GM18519 (cell line): ENCODE measurements around the gene FAM120B.
"Not testable (repeated sequence)": the region's sequence is repeated elsewhere in the genome, so short reads cannot be mapped to it uniquely, and the experiment has no call there.

Experiments used
- ATAC-seq: cut with Tn5 transposase; IDR thresholded peaks from one replicate; pipeline ENCODE4 v1.9.1; 2021; ENCODE audit warnings: mild to moderate bottlenecking, moderate library complexity; ENCODE audit not compliant: unreplicated experiment, low FRiP score

The FAM120B gene, protein sequence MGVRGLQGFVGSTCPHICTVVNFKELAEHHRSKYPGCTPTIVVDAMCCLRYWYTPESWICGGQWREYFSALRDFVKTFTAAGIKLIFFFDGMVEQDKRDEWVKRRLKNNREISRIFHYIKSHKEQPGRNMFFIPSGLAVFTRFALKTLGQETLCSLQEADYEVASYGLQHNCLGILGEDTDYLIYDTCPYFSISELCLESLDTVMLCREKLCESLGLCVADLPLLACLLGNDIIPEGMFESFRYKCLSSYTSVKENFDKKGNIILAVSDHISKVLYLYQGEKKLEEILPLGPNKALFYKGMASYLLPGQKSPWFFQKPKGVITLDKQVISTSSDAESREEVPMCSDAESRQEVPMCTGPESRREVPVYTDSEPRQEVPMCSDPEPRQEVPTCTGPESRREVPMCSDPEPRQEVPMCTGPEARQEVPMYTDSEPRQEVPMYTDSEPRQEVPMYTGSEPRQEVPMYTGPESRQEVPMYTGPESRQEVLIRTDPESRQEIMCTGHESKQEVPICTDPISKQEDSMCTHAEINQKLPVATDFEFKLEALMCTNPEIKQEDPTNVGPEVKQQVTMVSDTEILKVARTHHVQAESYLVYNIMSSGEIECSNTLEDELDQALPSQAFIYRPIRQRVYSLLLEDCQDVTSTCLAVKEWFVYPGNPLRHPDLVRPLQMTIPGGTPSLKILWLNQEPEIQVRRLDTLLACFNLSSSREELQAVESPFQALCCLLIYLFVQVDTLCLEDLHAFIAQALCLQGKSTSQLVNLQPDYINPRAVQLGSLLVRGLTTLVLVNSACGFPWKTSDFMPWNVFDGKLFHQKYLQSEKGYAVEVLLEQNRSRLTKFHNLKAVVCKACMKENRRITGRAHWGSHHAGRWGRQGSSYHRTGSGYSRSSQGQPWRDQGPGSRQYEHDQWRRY

DNA sequence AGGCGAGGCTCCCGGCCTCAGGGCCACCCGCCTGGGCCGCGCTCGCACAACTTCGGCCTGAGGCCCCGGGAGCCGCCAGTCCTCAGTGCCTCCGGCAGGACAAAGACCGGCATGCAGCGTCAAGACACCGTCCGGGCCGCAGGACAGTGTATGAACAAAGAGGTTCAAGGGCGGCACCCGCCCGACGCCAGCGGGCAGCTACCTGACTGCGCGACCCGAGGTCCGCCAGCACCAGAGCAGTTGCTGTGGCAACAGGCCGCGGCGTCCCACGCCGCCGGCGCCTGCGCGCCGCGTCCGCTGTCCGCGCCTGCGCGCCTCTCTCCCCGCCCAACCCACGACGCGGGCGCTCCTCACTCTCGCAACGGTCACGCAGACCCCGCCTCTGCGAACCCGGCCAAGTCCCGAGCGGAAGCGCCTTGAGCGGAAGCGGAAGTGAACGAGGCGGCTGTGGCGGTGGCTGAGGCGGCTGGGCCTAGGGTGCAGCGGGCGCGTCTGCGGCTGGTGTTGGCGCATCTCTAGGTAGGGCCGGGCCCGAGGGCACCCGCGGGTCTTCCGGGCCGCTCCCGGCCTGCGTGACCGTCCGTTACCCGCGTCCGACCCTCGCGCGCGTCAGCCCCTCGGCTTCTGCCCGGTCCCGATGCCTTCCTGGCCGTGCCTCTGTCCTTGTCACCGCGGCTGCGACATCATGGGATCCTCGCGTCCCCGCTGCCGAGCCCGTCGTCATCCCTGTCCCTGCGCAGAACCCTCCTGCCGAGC lies at the start of gene FAM120B:
FAM120B (plus strand) TSS at position 435 of the 756 bp plus-strand sequence. CDS start 10,633 bp downstream, outside the sequence.
- peak; percentile 94 for ATAC-seq

DNA sequence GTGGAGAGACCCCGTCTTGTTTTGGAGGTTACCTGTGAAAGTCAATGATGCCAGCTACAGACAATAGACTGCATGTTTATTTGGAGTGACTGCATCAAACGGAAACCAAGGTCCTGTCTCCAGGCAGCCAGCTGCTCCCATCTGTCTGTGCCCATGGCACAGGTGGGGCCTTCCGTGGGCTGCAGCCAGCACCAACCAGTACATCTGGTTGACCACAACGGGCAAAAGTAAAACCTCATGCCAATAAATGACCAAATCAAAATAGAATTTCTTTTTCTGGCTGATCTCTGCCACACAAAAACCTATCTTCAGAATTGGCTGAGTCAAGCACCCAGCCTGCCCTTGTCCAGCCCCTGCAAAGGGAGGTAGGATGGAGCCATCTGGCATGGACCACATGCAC lies 49.2 kb upstream of the FAM120B start:
- no peak for ATAC-seq

DNA sequence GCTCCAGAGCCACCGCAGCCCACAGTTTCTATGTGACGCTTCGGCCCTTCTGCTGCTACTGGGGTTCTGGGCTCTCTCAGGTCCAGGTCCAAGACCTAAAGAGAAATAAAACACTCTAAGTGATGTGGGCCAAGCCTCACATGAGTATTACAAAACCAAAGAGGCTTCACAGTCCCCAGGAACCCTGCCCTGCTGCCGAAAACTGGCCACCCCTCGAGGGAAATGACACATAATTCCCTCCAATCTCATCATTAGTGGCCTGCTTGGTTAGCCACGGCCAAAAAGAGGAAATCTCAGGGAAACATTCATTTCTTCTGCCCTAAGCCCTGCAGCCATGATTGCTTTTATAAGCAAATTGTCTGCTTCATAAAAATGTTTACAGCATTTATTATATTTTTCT lies 48.2 kb upstream of the FAM120B start:
- ATAC-seq, result no peak

DNA sequence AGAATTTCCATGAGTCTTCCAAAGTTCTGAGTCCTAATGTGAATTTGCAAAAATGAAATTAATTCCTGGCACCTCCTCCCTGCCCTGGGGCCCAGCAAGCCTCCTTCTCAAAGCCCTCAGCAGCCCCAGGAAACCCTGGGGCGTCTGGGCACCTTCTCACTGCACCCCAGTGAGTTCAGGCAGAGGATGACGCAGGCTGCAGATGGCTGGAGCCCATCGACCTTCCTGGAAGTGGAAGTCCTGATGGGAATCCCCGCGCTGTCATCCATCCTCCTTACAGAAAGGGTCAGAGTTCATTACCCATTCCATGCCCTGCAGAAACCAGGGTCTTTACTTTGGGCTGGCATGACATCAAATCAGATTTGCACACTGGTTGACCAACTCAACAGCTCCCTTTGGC lies 47.3 kb upstream of the FAM120B start:
- no peak for ATAC-seq

DNA sequence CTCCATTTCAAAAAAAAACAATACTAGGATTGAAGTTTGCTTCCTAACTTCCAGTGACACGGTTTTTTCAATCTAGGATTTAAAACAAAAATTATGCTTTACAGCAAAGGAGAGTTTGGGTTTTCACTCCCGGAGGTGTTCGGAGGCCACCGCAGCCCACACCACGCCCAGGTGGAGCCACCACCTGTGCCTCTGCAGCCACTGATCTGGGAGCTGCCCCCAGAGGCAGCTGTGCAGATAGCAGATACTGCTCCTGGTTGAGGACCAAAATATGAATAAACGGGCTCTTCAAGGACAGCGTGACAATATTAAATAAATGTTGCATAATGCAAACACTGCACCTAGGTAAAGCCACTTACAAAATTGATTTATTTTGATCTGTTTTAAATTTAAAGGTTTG lies 45.9 kb upstream of the FAM120B start:
- no peak for ATAC-seq

DNA sequence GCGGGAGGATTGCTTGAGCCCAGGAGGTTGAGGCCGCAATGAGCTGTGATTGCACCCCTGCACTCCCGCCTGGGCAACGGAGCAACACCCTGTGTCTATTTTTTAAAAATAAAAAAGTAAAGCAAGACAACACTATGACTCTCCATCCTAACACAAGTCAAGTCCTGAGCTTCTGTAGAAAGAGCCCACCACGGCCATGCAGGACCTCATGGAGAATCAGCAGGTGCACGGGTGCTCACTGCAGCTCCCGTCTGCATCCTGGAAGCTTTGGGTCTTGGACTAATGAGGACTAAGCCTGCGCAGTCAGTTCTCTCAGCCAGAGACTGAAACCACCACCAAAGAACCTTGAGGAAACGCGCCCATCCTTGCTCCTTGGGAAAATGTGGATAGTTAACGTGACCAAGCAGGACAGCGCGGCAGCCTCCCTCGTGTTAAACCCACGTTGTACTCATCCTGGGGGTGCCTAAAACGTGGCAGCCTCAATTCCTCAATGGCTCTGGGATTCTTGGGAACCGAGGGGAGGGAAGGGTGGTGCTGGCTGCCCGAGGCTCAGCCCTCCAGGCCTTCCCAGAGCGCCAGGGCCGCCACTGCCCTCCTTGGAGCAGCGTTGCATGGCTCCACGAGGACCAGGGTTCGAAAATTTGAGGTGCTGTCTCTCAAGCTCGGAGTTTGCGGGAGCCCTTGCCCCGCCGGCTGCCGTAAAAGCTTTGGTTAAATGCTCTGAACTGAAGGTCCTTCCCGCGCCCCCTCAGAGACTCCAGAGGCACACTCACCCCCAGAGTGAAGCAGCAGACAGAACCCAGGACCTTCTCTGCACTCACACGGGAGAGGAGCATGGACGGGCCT lies 44.7 kb upstream of the FAM120B start:
- no peak for ATAC-seq

DNA sequence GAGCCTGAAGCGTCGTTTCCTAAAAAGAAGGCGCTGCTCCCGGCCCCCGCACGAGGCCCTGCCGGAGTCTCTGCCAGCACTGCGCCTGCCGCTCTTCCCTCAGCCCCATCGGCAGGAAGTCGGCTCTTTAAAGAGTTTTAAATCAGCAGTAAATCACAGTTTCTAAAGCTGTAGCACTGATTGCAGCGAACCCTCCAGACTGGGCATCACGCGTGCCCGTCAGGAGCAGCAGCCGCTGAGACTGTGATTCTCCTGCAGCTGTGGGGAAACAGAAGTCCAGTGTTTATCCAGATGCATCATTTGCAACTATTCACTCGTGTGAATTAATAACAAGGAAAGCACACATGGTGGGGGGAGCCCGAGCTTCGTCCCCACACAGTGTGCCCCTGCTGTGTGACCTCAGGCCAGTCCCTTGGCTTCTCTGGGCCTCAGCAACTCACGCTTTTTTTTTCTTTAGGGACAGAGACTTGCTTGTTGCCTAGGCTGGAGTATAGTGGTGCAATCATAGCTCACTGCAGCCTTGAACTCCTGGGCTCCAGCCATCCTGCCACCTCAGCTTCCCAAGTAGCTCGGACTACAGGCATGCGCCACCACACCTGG lies 44.0 kb upstream of the FAM120B start:
- ATAC-seq, result no peak

DNA sequence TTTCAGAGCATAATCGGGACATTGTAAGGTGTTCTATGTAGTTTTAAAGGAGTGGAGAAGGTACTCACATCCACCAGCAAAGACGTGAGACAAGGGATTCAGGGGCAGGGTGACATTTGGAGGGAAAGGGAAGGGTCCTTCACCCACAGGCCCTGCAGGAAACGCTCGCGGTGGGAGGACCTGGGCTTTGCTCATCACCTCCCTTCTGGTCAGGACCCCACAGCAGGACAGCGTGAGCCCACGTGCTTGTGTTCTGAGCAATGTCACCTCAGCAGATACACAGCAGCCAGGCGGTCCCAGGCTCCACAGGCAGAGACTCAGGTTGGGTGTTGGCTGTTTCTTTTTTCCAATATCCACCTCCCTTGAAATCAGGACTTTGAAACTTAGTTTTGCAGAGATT lies 43.1 kb upstream of the FAM120B start:
- no peak for ATAC-seq

DNA sequence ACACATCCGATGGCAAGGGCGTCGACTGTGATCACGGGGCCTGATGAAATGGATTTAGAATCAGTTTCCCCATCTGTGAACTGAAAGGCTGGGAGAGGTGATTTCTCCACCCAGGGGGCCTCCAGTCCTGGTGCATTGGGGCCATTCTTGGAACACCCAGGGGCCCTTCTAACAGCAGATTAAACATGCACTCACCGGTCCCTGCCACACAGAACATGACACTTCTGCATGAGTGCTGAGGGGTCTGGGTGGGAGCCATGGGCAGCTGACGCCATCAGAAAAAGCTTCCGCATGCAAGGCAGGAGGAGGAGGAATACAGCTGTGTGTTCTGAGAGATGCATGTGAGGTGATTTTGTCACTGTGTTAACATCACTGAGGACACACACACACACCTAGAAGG lies 42.5 kb upstream of the FAM120B start:
- no peak for ATAC-seq

DNA sequence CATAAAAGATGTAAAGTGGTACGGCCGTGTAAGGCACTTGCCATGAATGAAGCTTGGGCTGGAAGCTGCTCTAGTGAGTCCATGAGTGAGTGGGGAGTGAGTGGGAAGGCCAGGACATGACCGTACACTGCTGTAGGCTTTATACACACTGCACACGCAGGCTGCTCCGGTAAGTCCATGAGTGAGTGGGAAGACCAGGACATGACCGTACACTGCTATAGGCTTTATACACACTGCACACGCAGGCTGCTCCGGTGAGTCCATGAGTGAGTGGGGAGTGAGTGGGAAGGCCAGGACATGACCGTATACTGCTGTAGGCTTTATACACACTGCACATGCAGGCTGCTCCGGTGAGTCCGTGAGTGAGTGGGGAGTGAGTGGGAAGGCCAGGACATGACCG lies 41.9 kb upstream of the FAM120B start:
- not testable (repeated sequence) for ATAC-seq

DNA sequence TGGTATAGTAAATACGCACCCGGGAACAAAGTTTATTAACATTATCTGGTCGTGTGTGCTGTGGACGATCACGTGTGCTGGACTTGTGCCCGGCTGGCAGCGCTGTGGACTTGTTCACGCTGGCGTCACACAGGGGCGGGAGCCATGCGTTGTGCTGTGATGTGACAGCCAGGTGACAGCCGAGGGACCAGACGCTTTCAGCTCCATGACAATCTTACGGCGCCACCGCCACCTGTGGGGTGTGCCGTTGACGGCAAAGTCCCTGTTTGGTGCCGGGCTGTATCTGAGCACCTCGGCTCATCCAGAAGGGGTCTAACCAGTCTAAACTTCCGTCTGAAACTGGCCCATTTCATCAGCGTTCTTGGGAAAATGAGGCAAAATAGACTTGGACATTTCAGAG lies 40.9 kb upstream of the FAM120B start:
- ATAC-seq, result no peak

DNA sequence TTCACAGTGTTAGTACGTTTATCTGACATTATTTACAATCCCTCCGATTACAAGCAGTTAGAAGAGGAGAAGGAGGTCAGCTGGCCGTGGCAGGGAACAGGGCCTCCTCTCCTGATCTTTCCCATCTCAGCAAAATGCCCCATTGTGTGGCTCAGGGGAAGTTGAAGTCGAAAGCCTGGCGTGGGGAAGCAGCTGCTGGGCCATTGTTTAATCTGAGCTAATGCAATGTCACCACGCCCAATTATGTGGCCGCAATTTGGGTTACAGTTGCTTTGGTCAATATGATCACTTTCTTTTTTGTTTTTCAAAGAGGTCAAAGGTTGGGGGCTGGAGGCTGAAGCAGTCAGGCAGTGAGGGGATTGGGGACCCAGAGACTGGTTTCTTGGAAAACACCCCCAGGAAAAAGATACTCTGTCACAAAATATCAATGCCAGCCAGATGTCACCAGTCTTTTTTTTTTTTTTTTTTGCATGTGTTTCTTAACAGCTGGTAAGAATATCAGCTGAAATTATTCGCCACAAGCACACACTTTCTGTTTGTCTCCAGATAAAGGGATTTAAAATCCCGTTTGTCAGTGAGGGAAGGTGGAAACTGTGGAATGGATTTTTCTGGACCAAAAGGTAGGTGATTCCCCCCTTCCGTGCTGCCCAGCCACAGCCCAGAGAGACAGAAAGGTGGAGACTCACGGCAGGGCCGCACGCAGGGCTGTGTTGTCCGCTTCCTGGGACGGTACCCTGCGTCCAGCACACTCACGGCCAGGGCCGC lies 40.3 kb upstream of the FAM120B start:
- ATAC-seq, result no peak

DNA sequence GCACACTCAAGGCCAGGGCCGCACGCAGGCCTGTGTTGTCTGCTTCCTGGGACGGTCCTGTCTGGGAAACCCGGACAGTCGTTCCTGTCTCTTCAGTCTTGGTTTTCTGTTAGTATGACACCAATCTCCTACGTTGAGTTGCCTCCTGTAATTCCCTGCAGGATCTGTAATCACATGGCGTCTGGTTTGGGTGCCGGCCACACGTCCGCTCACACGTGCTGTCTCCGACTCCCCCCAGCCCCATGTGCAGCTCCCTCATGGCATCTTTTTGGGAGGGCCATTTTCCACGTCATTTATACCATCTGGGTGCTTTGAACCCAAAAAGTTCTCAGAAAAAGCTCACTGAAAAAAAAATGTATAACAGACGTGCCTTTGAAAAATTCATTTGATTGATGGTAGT lies 38.9 kb upstream of the FAM120B start:
- ATAC-seq, result no peak

DNA sequence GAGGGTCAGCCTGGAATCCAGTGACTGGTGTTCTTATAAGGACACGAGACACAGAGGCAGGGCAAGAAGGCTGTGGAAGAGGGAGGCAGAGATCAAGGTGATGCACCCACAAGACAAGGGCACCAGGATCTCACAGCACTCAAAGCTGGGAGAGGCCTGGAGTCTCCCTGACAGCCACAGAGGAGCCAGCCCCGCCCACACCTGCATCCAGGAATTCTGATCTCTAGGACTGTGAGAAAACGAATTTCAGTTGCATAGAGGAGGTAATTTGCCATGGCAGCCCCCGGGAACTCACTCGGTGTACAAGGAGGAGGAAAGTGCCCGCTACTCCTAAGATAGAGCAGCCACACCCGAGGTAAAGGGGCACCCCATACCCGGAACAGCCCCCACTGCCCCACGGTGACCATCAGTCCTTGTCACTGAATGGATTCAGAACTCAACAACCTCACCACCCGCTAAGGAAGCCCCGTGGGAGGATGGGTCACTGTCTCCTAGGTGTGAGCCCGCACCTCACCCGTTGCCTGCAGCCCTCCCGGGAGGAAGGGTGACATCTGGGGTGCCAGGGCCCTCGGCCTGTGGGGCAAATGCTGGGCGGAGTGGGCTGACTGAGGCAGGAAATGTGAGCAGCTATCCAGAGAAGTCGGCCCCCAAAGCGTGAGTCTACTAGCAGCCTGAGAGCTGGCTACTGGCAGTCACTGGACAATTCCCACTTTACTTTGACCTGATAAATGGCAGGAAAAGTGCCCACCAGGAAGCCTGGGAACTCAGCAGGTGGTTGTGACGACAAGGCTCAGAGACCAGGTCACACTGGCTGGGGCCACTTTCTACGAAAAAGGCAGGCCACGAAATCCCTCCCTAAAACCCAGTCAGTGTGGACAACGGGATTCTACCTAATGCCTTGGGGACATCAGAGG lies 38.1 kb upstream of the FAM120B start:
- ATAC-seq, result no peak

DNA sequence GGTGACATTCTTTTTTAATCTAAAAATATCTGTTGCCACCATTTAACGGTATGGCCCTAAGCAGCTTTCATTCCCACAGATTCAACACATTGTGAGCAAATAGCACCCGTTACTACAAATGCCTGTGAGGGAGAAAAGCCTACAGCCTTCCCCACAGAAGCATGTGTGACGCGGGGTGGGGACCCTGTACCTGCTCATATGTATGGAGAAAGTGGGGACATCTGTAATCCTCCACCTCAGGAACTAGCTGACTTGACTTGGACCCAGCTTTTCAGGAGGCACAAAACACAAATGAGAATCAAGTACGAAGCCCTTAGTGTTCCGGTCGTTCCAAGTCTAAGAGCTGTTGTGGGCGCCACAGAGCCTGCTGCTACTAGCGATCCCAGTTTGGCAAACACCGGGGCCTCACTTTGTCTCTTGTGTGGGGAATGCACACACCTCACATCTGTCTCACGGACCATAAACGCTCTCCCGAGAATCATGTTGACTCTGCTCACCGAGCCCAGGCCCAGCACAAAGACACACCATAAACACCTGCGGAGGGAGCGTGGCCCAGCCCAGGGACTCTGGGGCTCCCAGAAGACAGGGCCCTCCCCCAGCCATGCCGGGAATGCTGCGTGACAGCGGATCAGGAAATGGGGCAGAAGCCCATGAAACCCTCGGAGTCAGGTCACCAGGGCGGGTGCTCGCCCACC lies 37.3 kb upstream of the FAM120B start:
- ATAC-seq, result no peak

DNA sequence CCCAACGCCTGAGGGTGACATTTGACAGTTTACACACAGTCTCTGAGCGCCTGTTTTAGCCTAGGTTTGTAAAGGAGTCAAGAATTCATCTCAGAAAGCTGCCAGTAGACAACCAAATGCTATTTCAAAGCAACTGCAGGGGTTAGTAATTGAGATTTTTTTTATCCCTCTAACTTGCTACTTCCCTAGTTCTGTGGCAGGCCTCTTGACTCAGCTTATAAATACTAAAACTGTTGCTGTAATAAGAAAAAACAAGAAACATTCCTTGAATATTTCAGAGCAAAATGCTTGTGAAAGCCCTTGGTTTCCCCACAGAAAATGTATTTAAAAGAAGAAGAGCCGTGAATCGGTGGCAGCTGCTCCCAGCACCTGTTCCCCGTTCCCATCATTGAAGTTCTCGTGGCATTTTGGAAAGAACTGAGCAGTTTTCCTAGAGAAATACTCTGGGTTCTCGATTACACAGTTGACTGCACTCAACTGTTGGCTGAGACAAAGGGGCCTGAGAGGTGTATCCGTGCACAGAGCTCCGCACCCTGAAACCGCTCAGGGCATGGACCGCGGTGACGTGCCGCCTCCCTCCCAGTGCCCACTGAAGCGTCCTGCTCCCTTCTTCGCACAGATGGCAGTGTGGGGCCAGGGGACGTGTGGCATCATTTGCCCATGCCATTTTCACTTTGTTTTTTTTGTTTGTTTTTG lies 36.6 kb upstream of the FAM120B start:
- no peak for ATAC-seq
